ENCODE results near the gene SPAG16.
"Not testable (repeated sequence)": the region's sequence is repeated elsewhere in the genome, so short reads cannot be mapped to it uniquely, and the experiment has no call there.

SPAG16 gene

GRCh38 chr2:213561759-213562158 is 277.5 kb downstream of the SPAG16 start:
- DNase-seq: no peak

- DNase-seq: no peak
Measured at GRCh38 chr2:213562539-213563180, 278.4 kb downstream of the SPAG16 start.

- DNase-seq: no peak
Measured at GRCh38 chr2:213566846-213567245, 282.6 kb downstream of the SPAG16 start.

GRCh38 chr2:213609570-213610170 is 325.4 kb downstream of the SPAG16 start:
- DNase-seq: no peak

- DNase-seq: no peak
Measured at GRCh38 chr2:213627054-213627710, 342.9 kb downstream of the SPAG16 start.

GRCh38 chr2:213627835-213628460 is 343.7 kb downstream of the SPAG16 start:
- no peak for DNase-seq

GRCh38 chr2:213640738-213641425 is 356.6 kb downstream of the SPAG16 start:
- no peak for DNase-seq

GRCh38 chr2:213644926-213645325 is 360.7 kb downstream of the SPAG16 start:
- DNase-seq: no peak

GRCh38 chr2:213649176-213649575 is 364.9 kb downstream of the SPAG16 start:
- no peak for DNase-seq

- DNase-seq: no peak
Measured at GRCh38 chr2:213664817-213665216, 380.6 kb downstream of the SPAG16 start.

GRCh38 chr2:213669657-213670056 is 385.4 kb downstream of the SPAG16 start:
- no peak for DNase-seq

GRCh38 chr2:213678437-213679218 is 394.4 kb downstream of the SPAG16 start:
- no peak for DNase-seq

- DNase-seq: no peak
Measured at GRCh38 chr2:213679894-213680293, 395.6 kb downstream of the SPAG16 start.

GRCh38 chr2:213682276-213682675 is 398.0 kb downstream of the SPAG16 start:
- DNase-seq: no peak

GRCh38 chr2:213688133-213688532 is 403.9 kb downstream of the SPAG16 start:
- DNase-seq: no peak

- DNase-seq: not testable (repeated sequence)
Measured at GRCh38 chr2:213688825-213689224, 404.6 kb downstream of the SPAG16 start.

- DNase-seq: no peak
Measured at GRCh38 chr2:213689585-213689984, 405.3 kb downstream of the SPAG16 start.

- DNase-seq: no peak
Measured at GRCh38 chr2:213691351-213691750, 407.1 kb downstream of the SPAG16 start.

GRCh38 chr2:213696442-213696841 is 412.2 kb downstream of the SPAG16 start:
- DNase-seq: no peak

- DNase-seq: not testable (repeated sequence)
Measured at GRCh38 chr2:213701365-213701764, 417.1 kb downstream of the SPAG16 start.

- DNase-seq: no peak
Measured at GRCh38 chr2:213703406-213704098, 419.3 kb downstream of the SPAG16 start.

GRCh38 chr2:213710164-213710563 is 425.9 kb downstream of the SPAG16 start:
- DNase-seq: no peak

Data from DMS79 (cell line).